ENCODE measurements around the gene PRKCA. TPM values are rescaled to one million over a fixed set of nuclear protein-coding genes. Genes with fewer than 3 reads are reported as not detected.
A peak's percentile ranks its signal among the peaks of the same experiment; 100 is the strongest.

PRKCA gene
- total RNA-seq, 1 experiment from 2014 or later = 22.6 TPM

GRCh38 chr17:66715076-66715675 is 412.8 kb downstream of the PRKCA start:
- POLR2A ChIA-PET (ENCODE audit: unreplicated experiment) = no interaction called here
- H3K27me3 ChIP-seq (ENCODE audit: low read length) = no peaks in the 10 kb centered on the region
- H3K4me3 ChIP-seq (ENCODE audit: low read length) = no peak overlapping the region
- ATAC-seq (no peak), DNase-seq (no peak)
- CTCF ChIA-PET = interaction anchor here (0.6 to 1.0 kb wide), 5 partner anchors 10 to 334 kb away, joined by 3 to 6 read pairs (median 3); no protein-coding TSS in a partner anchor
- peaks cover 34% of the 10 kb centered on the region for H3K4me1 ChIP-seq (ENCODE audit: insufficient read depth, low read length)
- no peak overlapping the region for H3K9ac ChIP-seq (ENCODE audit: low read length)
- no peaks in the 10 kb centered on the region for H3K9me2 ChIP-seq (replicated peaks; ENCODE audit: low read length)
- H4K20me1 ChIP-seq (ENCODE audit: low read length) = no peaks in the 10 kb centered on the region
- BruUV-seq (replicated peaks) = no TSS peak
- TF ChIP-seq EZH2 (IDR thresholded peaks at IDR 0.05; ENCODE audit: low read length, unreplicated experiment) = no peak
- TF ChIP-seq EZH2phosphoT487 (IDR thresholded peaks at IDR 0.05; ENCODE audit: borderline replicate concordance, low read length) = no peak
- H3F3A ChIP-seq (ENCODE audit: low read length, unreplicated experiment) = no peaks in the 10 kb centered on the region
- no peak overlapping the region for H2AFZ ChIP-seq (ENCODE audit: low read length)
- H3K36me3 ChIP-seq (ENCODE audit: low read depth, low read length) = no peaks in the 10 kb centered on the region
- no peak overlapping the region for H3K4me2 ChIP-seq (ENCODE audit: low read length)
- H3K79me2 ChIP-seq (ENCODE audit: low read length) = no peaks in the 10 kb centered on the region
- intact Hi-C loops (cut with micrococcal nuclease) = loop anchor here (1.0 to 10.0 kb wide), 5 partner anchors 9 to 660 kb away; partner anchors contain the start of gene PITPNC1
- no peaks in the 10 kb centered on the region for H3K9me3 ChIP-seq (ENCODE audit: low read length)
- H3K27ac ChIP-seq (ENCODE audit: low read length) = no peak overlapping the region

- H3K4me3 ChIP-seq (ENCODE audit: low read length) = no peak overlapping the region
- H3K4me2 ChIP-seq (ENCODE audit: low read length) = no peak overlapping the region
- peaks cover 34% of the 10 kb centered on the region for H3K4me1 ChIP-seq (ENCODE audit: insufficient read depth, low read length)
- H3K27ac ChIP-seq (ENCODE audit: low read length) = no peak overlapping the region
- no peaks in the 10 kb centered on the region for H3K36me3 ChIP-seq (ENCODE audit: low read depth, low read length)
- H2AFZ ChIP-seq (ENCODE audit: low read length) = no peak overlapping the region
- no peaks in the 10 kb centered on the region for H3K79me2 ChIP-seq (ENCODE audit: low read length)
- BruUV-seq (replicated peaks) = no TSS peak
- POLR2A ChIA-PET (ENCODE audit: unreplicated experiment) = no interaction called here
- DNase-seq (peak; percentile 92), ATAC-seq (peak; percentile 52)
- intact Hi-C loops (cut with micrococcal nuclease) = loop anchor here (1.0 to 10.0 kb wide), 5 partner anchors 9 to 659 kb away; partner anchors contain the start of gene PITPNC1
- no peaks in the 10 kb centered on the region for H4K20me1 ChIP-seq (ENCODE audit: low read length)
- CTCF ChIA-PET = interaction anchor here (0.5 to 1.0 kb wide), 5 partner anchors 9 to 333 kb away, joined by 3 to 6 read pairs (median 3); no protein-coding TSS in a partner anchor
- no peaks in the 10 kb centered on the region for H3F3A ChIP-seq (ENCODE audit: low read length, unreplicated experiment)
- no peaks in the 10 kb centered on the region for H3K9me2 ChIP-seq (replicated peaks; ENCODE audit: low read length)
- H3K9ac ChIP-seq (ENCODE audit: low read length) = no peak overlapping the region
- H3K9me3 ChIP-seq (ENCODE audit: low read length) = no peaks in the 10 kb centered on the region
- TF ChIP-seq CTCF (conservative IDR thresholded peaks at IDR 0.05; ENCODE audit: low read depth, low read length) (peak; percentile 95), EZH2 (IDR thresholded peaks at IDR 0.05; ENCODE audit: low read length, unreplicated experiment) (no peak), EZH2phosphoT487 (IDR thresholded peaks at IDR 0.05; ENCODE audit: borderline replicate concordance, low read length) (no peak)
- H3K27me3 ChIP-seq (ENCODE audit: low read length) = no peaks in the 10 kb centered on the region
These were observed 413.3 kb downstream of the PRKCA start for GRCh38 chr17:66715745-66716156.

GRCh38 chr17:66716236-66717026 is 414.0 kb downstream of the PRKCA start:
- H3K4me1 ChIP-seq (ENCODE audit: insufficient read depth, low read length) = peaks cover 29% of the 10 kb centered on the region
- intact Hi-C loops (cut with micrococcal nuclease) = loop anchor here (5.0 to 10.0 kb wide), 2 partner anchors 441 to 658 kb away; partner anchors contain the start of gene PITPNC1
- H2AFZ ChIP-seq (ENCODE audit: low read length) = no peak overlapping the region
- H3K9me2 ChIP-seq (replicated peaks; ENCODE audit: low read length) = no peaks in the 10 kb centered on the region
- no peak for TF ChIP-seq EZH2phosphoT487 (IDR thresholded peaks at IDR 0.05; ENCODE audit: borderline replicate concordance, low read length)
- TF ChIP-seq CTCF (conservative IDR thresholded peaks at IDR 0.05; ENCODE audit: low read depth, low read length) = no peak
- no peak for TF ChIP-seq EZH2 (IDR thresholded peaks at IDR 0.05; ENCODE audit: low read length, unreplicated experiment)
- H3F3A ChIP-seq (ENCODE audit: low read length, unreplicated experiment) = no peaks in the 10 kb centered on the region
- no peak overlapping the region for H3K9ac ChIP-seq (ENCODE audit: low read length)
- ChIA-PET POLR2A (ENCODE audit: unreplicated experiment) (no interaction called here), CTCF (interaction anchor here (0.5 to 1.0 kb wide), 2 partner anchors 8 to 114 kb away, joined by 3 to 6 read pairs; no protein-coding TSS in a partner anchor)
- H3K27ac ChIP-seq (ENCODE audit: low read length) = no peak overlapping the region
- BruUV-seq (replicated peaks) = no TSS peak
- no peaks in the 10 kb centered on the region for H3K9me3 ChIP-seq (ENCODE audit: low read length)
- no peaks in the 10 kb centered on the region for H3K79me2 ChIP-seq (ENCODE audit: low read length)
- H3K4me3 ChIP-seq (ENCODE audit: low read length) = no peak overlapping the region
- no peak overlapping the region for H3K4me2 ChIP-seq (ENCODE audit: low read length)
- no peaks in the 10 kb centered on the region for H4K20me1 ChIP-seq (ENCODE audit: low read length)
- ATAC-seq (no peak), DNase-seq (no peak)
- no peaks in the 10 kb centered on the region for H3K27me3 ChIP-seq (ENCODE audit: low read length)
- no peaks in the 10 kb centered on the region for H3K36me3 ChIP-seq (ENCODE audit: low read depth, low read length)
